Stimulated activated CD4-positive, alpha-beta T cell treated with anti-CD3 and anti-CD28 coated beads, Interleukin-1b, Interleukin-23, amount 100 ng/mL, for 4 hours (primary cell): ENCODE results near the gene SLC6A18.

ENCODE experiments used
- DNase-seq, 2 donors: peaks; one replicate each; pipeline ENCODE4 v3.0.0-alpha.2; 2020; ENCODE audit warnings: low read depth in 2 of 2

The SLC6A18 gene, protein sequence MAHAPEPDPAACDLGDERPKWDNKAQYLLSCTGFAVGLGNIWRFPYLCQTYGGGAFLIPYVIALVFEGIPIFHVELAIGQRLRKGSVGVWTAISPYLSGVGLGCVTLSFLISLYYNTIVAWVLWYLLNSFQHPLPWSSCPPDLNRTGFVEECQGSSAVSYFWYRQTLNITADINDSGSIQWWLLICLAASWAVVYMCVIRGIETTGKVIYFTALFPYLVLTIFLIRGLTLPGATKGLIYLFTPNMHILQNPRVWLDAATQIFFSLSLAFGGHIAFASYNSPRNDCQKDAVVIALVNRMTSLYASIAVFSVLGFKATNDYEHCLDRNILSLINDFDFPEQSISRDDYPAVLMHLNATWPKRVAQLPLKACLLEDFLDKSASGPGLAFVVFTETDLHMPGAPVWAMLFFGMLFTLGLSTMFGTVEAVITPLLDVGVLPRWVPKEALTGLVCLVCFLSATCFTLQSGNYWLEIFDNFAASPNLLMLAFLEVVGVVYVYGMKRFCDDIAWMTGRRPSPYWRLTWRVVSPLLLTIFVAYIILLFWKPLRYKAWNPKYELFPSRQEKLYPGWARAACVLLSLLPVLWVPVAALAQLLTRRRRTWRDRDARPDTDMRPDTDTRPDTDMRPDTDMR

GRCh38 chr5:1225081-1225480 lies at the start of gene SLC6A18:
Gene SLC6A18, plus strand, starts transcription at chr5:1225381. Its CDS starts 97 bp downstream, at chr5:1225478.
- DNase-seq = no peak

GRCh38 chr5:1175801-1176472 lies 49.2 kb upstream of the SLC6A18 start:
- DNase-seq = no peak

DNA sequence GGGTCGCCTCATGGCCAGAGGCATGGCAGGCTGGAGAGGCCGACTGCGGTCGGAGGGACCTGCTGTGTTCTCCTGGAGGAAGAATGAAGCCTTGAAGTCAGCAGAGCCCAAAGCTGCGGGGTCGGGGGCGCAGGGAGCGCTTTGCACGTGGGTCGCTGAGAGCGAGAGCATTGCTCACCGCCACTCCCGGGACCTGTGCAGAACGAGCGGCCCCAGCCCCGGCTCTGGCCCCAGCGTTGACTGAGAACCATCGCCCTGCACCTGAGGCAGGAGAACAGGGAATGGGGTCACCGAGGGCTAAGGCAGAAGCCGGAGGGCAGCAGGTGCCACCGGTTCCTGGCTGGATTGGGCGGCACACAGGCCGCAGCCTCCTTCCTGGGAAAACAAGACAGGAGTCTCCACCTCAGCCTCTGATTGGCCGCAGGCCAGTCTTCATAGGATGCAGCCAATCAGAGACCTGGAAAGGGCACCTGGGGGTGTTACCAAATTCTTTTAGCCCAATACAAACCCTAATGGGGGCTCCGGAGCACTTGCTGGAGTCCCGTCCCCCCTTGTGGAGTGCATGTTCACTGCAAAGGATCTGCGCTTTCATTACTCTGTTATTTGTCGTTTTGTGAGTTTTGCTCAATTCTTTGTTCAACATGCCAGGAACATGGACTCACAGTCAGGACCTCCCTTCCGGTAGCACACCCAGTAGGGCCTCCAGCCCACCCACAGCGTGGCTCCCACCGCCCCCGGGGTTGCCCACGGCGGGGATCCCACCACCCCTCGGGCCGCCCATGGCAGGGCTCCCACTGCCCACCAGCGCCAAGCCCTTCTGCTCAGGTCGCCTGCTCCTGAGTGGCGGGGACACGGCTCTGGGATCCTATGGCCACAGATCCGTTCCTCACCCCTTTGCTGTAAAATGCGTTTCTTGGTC lies 48.4 kb upstream of the SLC6A18 start:
- DNase-seq = no peak

DNA sequence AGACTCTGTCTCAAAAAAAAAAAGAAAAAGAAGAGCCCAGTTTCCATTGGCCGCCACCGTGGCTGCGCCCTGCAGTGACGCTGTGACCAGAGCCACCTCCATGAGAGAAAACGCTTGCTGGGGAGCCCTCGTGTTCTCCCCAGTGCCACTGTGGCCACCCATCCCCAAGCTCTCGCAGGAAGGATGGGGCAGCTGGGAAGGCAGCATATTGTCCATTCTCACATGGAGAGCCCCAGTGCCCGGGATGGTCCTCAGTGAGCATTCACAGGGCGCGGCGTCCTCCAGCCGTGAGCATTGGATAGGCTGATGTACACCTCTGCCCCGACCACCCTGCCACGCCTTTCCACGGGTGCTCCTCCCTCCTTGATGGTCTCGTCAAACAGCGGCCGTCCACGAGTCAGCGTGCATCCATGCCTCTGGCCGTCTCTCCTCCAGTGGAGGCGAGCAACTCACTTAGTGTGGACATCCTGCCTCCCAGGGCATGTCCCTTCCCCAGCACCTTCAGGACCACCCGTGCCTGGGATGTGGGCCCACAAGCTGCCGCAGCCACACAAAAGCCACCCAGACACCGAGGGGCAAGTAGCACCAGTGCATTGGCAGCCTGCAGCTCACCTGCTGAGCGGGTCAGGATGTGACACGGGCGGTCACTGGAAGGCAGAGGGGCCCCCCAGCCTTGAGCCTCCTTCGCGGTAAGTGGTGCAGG lies 47.2 kb upstream of the SLC6A18 start:
- no peak for DNase-seq

- no peak for DNase-seq
These were observed 46.4 kb upstream of the SLC6A18 start for GRCh38 chr5:1178529-1179382.

DNA sequence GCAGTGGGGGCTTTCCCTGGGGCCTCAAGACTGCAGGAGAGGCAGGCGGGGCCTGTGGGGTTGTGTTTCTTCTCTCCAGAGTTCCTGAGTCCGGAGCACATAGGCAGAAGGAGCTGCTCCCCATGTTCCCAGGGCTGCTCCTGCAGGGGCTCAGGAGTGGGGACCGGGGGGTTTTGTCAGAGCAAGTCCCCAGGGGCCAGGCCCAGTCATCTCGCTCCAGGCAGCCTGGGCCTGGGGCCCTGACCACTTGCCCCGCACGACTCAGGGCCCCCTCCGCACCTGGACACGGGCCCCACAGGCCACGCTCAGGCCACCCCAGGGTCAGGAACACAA lies 45.8 kb upstream of the SLC6A18 start:
- DNase-seq = no peak

DNA sequence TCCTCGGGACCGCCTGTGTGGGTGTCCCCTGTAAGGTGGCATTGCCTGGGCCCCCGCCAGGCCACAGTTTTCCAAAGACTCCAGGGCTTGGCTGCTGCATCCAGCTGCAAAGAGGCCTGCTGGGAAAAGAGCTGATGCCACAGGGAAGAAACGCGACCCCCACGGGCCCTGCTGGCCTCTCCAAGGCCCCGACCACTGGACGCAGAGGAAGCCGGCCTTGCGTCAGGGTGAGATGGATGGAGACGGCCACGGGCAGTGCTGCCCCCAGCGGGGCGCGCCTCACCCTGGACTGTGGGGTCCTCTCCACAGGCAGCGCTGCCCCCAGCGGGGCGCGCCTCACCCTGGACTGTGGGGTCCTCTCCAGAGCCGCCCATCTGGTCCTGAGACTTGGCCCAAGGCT lies 45.1 kb upstream of the SLC6A18 start:
- no peak for DNase-seq

- DNase-seq = no peak
These were observed 44.3 kb upstream of the SLC6A18 start for GRCh38 chr5:1180841-1181271.

- DNase-seq = no peak
These were observed 43.5 kb upstream of the SLC6A18 start for GRCh38 chr5:1181451-1182359.

DNA sequence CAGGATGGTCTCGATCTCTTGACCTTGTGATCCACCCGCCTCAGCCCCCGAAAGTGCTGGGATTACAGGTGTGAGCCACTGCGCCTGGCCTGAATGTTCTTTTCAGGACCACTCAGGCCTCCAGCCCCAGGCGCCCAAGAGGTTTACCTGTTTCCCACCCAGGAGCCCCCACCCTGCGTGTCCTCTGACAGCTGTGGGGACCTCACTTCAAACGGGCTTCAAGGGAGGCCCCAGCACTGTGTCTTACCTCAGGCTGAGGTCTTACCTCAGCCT lies 42.9 kb upstream of the SLC6A18 start:
- DNase-seq = no peak

DNA sequence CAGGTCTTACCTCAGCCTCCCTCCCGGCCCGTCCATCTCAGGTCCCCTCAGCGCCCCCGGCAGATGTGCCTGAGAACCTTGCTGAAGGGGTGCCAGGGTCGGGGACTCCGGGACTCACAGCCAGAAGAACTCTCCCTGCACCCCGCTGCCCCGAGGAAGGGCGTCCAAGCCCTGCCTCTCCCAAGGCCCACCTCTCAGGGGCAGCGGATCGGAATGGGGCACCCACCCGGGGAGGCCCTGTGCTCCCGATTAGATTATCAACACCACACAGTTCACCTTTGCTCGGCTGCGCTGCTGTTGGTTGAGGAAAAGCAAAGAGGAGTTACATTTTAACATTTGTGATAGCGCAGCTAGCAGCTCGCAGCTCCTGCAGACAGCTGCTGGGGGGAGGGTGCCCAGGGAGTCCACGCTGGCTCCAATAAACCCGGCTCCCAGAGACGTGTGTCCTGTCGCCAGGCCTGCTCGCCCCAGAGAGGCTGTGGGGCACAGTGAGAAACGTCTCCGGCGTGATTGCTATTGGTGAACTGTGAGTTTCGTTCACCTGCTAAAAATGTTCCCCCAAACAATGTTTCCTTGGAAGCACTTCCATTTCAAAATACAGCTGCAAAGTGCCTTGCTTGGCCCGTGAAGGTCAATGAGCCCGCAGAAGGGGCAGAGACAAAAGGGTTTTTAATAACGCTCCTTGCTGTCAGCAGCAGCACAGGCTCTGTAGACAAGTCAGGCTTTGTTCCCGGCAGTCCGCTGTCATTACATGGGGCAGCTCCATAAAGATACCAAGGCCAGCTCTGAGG lies 42.4 kb upstream of the SLC6A18 start:
- DNase-seq = no peak

DNA sequence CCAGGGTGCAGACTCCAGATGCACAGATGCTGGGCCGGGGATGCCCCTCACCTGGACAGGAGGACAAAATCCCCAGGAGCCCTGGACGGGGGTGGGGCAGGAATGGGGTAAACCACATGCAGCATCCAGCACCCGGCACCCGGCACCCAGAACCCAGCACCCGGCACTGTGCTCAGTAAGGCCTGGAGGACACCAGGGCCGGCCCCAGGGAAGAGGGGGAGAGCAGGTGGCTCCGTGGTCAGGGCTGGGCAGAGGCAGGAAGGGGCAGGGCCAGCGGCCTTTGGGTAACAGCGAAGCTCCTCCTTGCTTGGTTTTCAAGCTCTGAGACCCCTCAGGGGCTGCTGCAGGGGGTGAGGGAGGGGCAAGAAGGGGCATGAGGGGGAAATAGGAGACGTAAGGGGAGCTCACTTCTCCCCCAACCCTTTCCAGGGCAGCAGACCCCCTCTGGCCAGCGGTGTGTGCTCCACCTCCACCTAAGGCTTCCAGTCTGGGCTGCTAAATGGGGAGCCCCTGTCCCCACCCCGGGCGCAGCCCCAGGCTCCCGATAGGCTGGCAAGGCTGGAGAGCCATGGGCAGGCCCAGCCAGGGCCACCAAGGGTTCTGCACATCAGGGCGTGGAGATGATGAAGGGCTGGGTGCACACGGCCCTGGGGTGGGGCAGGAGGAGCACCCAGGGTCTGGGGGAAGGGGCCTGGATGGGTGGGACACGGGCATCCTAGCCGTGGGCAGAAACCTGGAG lies 41.6 kb upstream of the SLC6A18 start:
- DNase-seq = no peak

DNA sequence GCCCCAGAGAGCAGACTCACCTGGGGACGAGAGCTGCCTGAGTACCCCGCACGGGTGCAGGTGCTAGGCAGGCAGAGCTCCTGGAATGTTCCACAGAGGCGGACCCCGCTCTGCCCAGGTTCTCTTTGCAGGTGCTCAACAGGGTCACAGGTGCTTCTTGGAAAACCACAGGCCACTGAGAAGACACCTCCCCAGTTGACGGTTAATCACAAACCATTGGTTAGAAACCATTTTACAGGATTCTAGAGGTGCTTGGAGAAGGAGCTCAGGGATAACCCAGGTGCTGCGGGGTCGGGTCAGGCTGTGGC lies 41.1 kb upstream of the SLC6A18 start:
- no peak for DNase-seq

DNA sequence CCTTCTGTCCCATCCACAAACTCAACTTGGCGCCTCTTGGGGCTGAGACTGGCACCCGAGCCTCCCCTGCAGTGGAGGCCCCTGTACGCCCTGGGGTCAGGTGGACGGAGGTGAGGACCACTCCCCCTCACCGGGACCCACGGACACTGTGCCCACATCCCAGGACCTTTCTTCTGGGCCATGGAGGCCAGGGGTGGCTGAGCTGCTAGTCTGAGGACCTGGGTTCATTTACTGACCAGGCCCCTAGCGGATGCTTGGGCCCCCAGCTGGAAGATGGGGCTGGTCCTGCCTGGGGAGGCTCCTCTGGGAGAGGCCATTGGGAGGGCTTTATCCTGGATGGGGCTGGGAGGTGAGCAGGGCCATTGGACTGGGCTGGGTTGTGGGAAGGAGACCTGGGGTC lies 40.7 kb upstream of the SLC6A18 start:
- no peak for DNase-seq

- no peak for DNase-seq
These were observed 40.0 kb upstream of the SLC6A18 start for GRCh38 chr5:1185038-1185627.

DNA sequence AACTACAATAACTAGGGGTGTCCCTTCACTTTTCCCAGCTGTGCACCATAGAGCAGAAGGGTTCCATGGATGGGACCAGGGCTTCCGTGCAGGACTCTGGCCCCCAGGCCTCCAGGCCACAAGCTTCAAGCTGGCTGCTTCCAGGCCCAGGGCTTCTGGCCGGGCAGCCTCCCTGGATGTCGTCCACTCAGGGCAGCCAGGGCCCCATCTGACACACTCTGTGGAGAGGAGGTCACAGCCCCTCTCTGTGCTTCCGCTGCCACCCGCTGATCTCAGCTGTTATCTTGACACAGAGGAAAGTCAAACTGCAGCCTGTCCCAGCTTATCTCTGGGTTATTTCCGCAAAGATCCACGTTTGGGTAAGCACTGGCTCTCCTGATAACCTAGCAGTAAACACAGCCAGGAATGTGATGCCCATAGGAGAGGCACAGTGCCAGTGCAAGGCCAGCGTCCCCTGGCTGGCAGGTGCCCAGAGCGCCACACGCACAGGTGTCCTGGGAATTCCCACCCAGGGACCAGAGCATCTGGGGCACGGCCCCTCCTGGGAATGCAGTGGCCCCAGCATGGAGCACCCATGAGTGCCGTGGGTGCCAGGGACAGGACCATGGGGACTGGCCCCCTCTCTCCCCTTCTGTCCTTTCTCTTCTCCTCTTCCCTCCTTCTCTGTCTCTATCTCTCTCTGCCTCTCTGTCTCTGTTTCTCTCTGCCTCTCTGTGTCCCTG lies 39.4 kb upstream of the SLC6A18 start:
- DNase-seq = no peak
